ENCODE data around the gene POLR3E.
"Not testable (repeated sequence)": the region's sequence is repeated elsewhere in the genome, so short reads cannot be mapped to it uniquely, and the experiment has no call there.

Gene POLR3E

GRCh38 chr16:22330326-22330725 is 33.1 kb downstream of the POLR3E start:
- DNase-seq (ENCODE audit: low read depth in 2 of 2) = no peak

GRCh38 chr16:22333457-22333994 is 36.3 kb downstream of the POLR3E start:
- no peak for DNase-seq (ENCODE audit: low read depth in 2 of 2)

- DNase-seq (ENCODE audit: low read depth in 2 of 2) = no peak
Measured at GRCh38 chr16:22335668-22336246, 38.5 kb downstream of the POLR3E start.

- DNase-seq (ENCODE audit: low read depth in 2 of 2) = no peak
Measured at GRCh38 chr16:22336581-22336980, 39.4 kb downstream of the POLR3E start.

- no peak for DNase-seq (ENCODE audit: low read depth in 2 of 2)
Measured at GRCh38 chr16:22337045-22337444, 39.8 kb downstream of the POLR3E start.

- DNase-seq (ENCODE audit: low read depth in 2 of 2) = no peak
Measured at GRCh38 chr16:22337849-22338635, 40.8 kb downstream of the POLR3E start.

- no peak for DNase-seq (ENCODE audit: low read depth in 2 of 2)
Measured at GRCh38 chr16:22340945-22341344, 43.7 kb downstream of the POLR3E start.

- DNase-seq (ENCODE audit: low read depth in 2 of 2) = no peak
Measured at GRCh38 chr16:22342082-22342481, 44.9 kb downstream of the POLR3E start.

GRCh38 chr16:22346483-22346882 is 49.3 kb downstream of the POLR3E start:
- DNase-seq (ENCODE audit: low read depth in 2 of 2) = no peak

- no peak for DNase-seq (ENCODE audit: low read depth in 2 of 2)
Measured at GRCh38 chr16:22347100-22347820, 50.1 kb downstream of the POLR3E start.

- no peak for DNase-seq (ENCODE audit: low read depth in 2 of 2)
Measured at GRCh38 chr16:22348291-22348690, 51.1 kb downstream of the POLR3E start.

- not testable (repeated sequence) for DNase-seq (ENCODE audit: low read depth in 2 of 2)
Measured at GRCh38 chr16:22351017-22351416, 53.8 kb downstream of the POLR3E start.

- no peak for DNase-seq (ENCODE audit: low read depth in 2 of 2)
Measured at GRCh38 chr16:22352140-22352539, 54.9 kb downstream of the POLR3E start.

- no peak for DNase-seq (ENCODE audit: low read depth in 2 of 2)
Measured at GRCh38 chr16:22352723-22353122, 55.5 kb downstream of the POLR3E start.

GRCh38 chr16:22353191-22353919 is 56.1 kb downstream of the POLR3E start:
- DNase-seq (ENCODE audit: low read depth in 2 of 2) = no peak

GRCh38 chr16:22353933-22354541 is 56.8 kb downstream of the POLR3E start:
- no peak for DNase-seq (ENCODE audit: low read depth in 2 of 2)

GRCh38 chr16:22355487-22355908 is 58.3 kb downstream of the POLR3E start:
- DNase-seq (ENCODE audit: low read depth in 2 of 2) = no peak

GRCh38 chr16:22356930-22357634 is 59.9 kb downstream of the POLR3E start:
- DNase-seq (ENCODE audit: low read depth in 2 of 2) = no peak

- DNase-seq (ENCODE audit: low read depth in 2 of 2) = no peak
Measured at GRCh38 chr16:22357635-22357971, 60.4 kb downstream of the POLR3E start.

GRCh38 chr16:22358000-22358399 is 60.8 kb downstream of the POLR3E start:
- no peak for DNase-seq (ENCODE audit: low read depth in 2 of 2)

- DNase-seq (ENCODE audit: low read depth in 2 of 2) = no peak
Measured at GRCh38 chr16:22359679-22360078, 62.5 kb downstream of the POLR3E start.
